OCI-LY3 (cell line): ENCODE measurements around the gene REL.

ENCODE experiments used
- CTCF ChIP-seq: fragments of 200-600, 300-600 bp; sonication (generic); IDR thresholded peaks from 2 replicates; pipeline ENCODE4 v1.5.1; 2014; ENCODE audit warnings: antibody characterized with exemption, low read length, low read depth
- EZH2phosphoT487 ChIP-seq: fragments of 200-600 bp; shearing (Covaris generic); IDR thresholded peaks from 2 replicates; pipeline ENCODE4 v1.6.1; 2018; ENCODE audit warnings: antibody characterized with exemption, mixed run types, low read depth

- TF ChIP-seq CTCF (no peak), EZH2phosphoT487 (no peak)
Observed at GRCh38 chr2:60938301-60938700, 56.9 kb downstream of the REL start.
